ENCODE results near the gene LRRC26.

LRRC26 gene

DNA sequence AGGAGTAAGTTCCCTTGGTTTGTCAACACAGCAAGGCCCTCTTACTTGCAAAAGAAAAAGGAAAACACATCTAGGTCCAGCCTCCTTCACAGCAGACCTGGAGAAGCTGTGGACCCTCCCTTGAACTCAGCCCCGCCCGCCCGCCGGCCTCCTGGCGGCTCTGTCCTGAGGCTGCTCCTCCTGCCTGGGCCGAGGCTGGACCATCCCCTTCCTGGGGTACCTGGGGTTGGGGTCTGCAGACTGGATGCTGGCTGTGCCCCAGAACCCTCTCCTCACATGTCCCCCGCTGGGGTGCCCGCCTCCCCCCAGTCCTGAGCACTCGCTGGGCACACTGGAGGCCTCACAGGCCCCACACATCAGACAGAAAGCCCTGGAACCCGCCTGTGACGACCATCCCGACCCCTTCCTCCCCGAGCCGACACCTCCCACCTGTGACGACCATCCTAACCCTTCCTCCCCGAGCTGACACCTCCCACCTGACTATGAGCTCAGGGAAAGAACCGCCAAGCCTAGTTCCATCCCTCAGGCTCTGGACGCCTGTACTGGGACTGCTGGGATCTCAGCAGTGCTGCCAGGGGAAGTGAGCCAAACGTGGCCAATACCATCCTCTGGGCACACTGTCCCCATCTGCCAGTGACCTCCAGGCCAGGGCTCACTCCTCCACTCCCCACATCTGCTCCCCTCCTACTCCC lies 9.2 kb upstream of the LRRC26 start:
- TF ChIP-seq, protein P1, sequence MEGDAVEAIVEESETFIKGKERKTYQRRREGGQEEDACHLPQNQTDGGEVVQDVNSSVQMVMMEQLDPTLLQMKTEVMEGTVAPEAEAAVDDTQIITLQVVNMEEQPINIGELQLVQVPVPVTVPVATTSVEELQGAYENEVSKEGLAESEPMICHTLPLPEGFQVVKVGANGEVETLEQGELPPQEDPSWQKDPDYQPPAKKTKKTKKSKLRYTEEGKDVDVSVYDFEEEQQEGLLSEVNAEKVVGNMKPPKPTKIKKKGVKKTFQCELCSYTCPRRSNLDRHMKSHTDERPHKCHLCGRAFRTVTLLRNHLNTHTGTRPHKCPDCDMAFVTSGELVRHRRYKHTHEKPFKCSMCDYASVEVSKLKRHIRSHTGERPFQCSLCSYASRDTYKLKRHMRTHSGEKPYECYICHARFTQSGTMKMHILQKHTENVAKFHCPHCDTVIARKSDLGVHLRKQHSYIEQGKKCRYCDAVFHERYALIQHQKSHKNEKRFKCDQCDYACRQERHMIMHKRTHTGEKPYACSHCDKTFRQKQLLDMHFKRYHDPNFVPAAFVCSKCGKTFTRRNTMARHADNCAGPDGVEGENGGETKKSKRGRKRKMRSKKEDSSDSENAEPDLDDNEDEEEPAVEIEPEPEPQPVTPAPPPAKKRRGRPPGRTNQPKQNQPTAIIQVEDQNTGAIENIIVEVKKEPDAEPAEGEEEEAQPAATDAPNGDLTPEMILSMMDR (conservative IDR thresholded peaks at IDR 0.05; ENCODE audit: control insufficient read depth, insufficient read depth, low read depth, low read length), result no peak
- no peak overlapping the region for H3K4me3 ChIP-seq (ENCODE audit: control insufficient read depth, low read depth, low read length)
- no peak for DNase-seq (ENCODE audit: low read depth)

DNA sequence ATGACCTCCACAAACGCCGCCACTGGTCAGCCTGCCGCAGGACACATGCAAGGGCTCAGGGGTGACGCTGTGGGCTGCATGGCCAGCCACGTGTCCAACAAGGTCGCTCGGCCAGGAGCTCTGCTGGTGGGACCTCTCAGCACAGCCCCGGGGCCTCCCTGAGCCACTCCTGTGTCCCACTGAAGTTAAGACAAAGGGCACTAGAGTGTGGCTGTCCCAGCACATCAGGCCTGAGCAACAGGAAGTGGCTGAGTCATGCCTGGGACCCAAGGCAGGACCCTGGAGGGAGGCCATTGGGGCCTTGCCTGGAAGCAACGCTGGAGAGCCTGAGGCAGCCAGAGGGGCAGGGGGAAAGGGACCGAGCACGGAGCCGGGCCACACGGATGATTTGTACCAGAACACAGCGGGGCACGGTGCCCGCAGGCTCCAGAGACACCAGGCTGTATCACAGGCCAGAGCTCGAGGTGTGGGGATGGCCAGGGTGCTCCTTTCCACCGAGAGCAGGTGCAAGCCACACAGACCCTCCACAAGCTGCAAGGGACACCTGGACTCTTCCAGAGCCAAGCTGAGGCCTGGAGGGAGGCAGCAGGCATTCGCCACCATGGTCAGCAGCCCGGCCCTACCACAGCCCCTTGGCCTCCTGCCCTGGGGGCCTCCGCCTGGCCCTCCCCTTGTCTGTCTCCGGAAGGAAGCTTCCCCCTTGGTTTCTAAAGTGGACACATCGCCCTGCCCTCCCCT lies 8.5 kb upstream of the LRRC26 start:
- TF ChIP-seq, protein P1 (conservative IDR thresholded peaks at IDR 0.05; ENCODE audit: control insufficient read depth, insufficient read depth, low read depth, low read length), result no peak
- DNase-seq (ENCODE audit: low read depth), result no peak
- no peak overlapping the region for H3K4me3 ChIP-seq (ENCODE audit: control insufficient read depth, low read depth, low read length)

DNA sequence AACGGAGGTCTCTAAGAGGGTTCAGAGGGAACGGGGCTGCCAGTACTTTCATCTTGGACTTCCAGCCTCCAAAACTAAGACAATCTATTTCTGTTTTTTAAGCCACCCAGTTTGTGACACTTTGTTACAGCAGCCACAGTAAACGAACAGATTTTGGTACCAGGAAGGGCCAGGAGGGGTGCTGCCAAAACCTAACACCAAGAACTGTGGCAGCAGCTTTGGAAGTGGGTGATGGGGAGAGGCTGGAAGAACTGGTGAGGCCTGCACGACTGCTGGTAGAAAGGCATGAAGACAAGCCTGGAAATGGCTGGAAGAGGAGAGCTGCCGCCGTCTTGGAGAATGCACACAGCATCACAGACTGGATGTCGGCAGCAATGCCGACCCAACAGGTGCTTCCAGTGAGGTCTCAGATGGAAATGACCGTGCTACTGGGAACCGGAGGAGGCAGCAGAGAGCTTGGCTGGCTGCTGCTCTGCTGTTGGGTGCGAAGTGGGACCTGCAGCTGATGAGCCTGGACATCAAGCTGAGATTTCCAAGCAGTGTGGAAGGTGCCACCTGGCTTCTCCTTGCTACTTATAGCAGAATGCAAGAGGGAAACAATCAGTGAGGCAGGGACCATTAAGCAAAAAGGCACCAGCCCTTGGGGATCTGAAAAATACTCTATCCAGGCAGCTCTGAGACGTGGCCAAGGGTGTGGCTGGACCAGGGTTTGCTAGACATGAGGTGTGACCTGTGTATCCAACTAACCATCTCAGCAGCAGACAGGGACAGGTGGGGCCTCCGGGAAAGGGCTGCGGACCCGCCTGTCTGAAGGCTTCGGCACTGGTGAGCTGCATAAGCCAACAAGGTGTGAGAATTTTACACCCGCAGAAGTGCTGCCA lies 6.7 kb upstream of the LRRC26 start:
- no peak overlapping the region for H3K4me3 ChIP-seq (ENCODE audit: control insufficient read depth, low read depth, low read length)
- peak; percentile 34 for DNase-seq (ENCODE audit: low read depth)
- TF ChIP-seq, protein P1 (conservative IDR thresholded peaks at IDR 0.05; ENCODE audit: control insufficient read depth, insufficient read depth, low read depth, low read length), result peak; percentile 71

DNA sequence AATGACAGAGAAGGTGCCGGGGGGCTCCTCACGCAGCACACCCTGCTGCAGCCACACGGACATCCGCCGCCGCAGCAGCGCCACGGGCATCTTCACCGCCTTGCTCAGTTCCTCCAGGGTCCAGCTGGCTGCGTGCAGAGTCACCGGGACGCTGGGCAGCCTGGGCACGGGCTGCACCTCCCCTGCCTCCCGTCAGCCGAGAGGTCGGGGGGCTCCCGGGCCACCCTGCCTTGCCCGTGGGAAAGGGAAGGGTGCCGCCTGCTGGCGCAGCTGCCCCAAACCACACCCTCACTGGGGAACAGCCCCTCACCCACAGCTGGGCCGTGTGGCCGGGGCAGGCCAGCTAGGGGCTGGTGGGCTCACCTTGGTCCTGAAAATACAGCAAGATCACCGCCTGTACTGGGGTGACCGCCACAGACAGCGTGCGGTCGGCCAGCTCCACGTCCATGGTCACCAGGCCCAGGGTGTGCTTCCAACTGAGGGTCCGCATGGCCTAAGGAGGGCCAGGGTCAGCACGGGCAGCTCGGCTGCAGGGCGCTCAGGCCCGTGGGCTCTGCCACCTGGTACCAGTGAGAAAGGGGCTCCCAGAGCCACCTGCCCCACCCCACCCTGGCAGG lies 5.6 kb upstream of the LRRC26 start:
- H3K4me3 ChIP-seq (ENCODE audit: control insufficient read depth, low read depth, low read length), result no peak overlapping the region
- no peak for DNase-seq (ENCODE audit: low read depth)
- TF ChIP-seq, protein P1 (conservative IDR thresholded peaks at IDR 0.05; ENCODE audit: control insufficient read depth, insufficient read depth, low read depth, low read length), result no peak

DNA sequence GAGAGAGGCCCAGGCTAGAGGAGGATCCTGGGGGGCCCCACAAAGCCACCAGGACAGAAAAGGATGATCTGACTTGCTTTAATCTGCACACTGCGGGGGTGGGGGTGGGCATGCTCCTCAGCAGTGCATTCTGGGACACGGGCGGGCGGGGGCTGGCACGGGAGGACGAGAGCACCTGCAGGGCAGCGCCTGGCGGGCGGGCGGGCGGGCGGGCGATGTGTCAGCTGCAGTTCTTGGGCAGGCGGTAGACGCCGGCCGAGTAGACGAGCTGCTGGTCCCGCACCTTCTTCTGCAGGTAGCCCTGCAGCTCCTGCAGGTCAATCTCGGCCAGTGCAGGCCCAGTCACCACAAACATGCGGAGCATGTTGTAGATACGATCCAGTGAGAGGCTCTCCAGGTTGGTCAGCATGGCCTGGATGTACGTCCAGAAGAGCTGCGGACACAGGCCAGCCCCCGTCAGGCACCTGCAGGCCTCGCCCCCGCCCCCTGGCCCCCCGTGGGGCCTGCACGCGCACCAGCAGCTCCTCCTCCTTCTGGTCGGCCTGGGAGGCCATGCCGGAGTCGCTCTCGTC lies 5.0 kb upstream of the LRRC26 start:
- no peak for DNase-seq (ENCODE audit: low read depth)
- no peak overlapping the region for H3K4me3 ChIP-seq (ENCODE audit: control insufficient read depth, low read depth, low read length)
- TF ChIP-seq, protein P1 (conservative IDR thresholded peaks at IDR 0.05; ENCODE audit: control insufficient read depth, insufficient read depth, low read depth, low read length), result no peak
